HG02610 (cell line): ENCODE data around the gene CFAP77.

ENCODE experiments used
- ATAC-seq: cut with Tn5 transposase; IDR thresholded peaks from one replicate; pipeline ENCODE4 v1.9.1; 2021; ENCODE audit warnings: mild to moderate bottlenecking, moderate library complexity; ENCODE audit not compliant: unreplicated experiment

CFAP77 gene

DNA sequence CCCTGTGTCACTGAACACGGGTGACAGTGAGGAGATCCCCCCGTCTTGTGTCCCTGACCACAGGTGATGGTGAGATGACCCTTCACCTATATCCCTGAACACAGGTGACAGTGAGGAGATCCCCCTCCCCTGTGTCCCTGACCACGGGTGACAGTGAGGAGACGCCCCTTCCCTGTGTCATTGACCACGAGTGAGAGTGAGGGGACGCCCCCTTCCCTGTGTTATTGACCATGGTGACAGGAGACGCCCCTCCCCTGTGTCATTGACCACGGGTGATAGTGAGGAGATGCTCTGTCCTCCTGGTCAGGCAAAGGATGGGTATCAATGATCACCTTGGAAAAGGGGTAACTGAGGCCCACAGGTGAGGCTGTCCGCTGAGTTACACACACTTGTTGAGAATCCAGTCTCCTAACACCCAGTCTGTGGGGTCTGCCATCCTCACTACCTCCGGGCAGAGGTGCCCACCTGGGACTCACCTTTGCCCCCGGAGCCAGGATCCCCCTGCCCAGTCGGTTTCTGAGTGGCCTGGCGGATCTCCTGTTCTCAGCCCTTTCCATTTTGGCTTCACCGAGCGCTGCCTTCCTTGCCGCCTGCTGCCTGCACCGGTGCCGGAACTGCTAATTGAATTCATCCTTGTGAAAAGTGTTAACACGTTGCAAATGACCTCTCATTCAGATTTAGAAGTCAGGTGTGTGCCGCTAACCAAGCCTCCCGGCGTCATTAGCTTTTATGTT, 104.2 kb downstream of the CFAP77 start:
- ATAC-seq = no peak

DNA sequence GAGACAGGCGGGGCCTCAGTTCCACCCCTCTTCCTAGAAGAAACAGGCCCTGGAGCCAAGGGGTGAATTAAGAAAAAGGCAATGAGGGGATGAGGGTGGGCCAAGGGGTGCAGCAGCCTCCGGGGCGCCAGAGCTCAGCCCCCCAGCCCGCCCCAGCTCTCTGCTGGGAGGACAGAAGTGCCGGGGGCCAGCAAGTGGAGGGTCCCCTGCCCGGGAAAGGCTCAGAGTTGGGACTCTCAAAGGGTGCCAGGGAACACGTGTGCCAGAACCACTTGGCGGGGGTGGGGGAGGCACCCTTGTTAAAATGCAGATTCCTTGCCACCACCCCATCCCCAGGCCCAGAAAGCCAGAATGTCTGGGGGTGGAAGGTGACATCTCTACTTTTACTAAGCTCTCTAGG, 104.8 kb downstream of the CFAP77 start:
- no peak for ATAC-seq

DNA sequence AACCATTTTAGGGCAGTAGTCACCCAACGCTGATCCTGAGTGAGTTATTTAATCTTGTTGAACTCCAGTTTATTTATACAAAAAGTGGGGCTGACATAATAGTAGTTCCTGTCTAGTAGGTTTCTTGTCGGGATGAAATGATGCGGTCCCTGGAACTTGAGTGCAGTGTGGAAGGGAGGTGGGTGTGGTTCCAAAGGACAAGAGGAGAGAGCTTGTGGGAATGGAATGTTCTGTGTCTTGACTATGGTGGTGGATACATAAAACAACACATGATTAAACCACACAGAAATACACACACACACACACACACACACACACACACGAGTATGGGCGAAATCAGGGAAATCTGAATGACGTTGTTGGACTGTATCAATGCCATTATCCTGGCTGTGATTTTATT, 106.3 kb downstream of the CFAP77 start:
- ATAC-seq = no peak

DNA sequence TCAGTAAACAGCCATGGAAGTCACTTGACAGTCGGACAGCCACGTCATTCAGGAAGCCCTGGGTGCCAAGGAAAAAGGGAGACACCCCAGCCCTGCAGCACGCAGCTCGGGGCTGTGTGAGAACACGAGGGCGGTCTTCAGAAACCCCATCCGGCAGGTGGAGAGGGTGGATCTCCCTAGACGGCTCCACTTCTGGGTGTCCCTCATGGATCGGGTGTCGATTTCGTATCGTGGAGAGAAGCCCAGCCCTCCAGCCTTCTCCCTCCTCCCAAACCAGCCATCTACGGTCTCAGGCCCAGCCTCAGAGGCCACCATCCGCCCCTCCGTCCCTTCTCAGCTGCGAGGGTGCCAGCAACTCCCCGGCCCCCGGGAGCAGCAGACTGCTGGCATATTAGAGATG, 106.9 kb downstream of the CFAP77 start:
- ATAC-seq = no peak

DNA sequence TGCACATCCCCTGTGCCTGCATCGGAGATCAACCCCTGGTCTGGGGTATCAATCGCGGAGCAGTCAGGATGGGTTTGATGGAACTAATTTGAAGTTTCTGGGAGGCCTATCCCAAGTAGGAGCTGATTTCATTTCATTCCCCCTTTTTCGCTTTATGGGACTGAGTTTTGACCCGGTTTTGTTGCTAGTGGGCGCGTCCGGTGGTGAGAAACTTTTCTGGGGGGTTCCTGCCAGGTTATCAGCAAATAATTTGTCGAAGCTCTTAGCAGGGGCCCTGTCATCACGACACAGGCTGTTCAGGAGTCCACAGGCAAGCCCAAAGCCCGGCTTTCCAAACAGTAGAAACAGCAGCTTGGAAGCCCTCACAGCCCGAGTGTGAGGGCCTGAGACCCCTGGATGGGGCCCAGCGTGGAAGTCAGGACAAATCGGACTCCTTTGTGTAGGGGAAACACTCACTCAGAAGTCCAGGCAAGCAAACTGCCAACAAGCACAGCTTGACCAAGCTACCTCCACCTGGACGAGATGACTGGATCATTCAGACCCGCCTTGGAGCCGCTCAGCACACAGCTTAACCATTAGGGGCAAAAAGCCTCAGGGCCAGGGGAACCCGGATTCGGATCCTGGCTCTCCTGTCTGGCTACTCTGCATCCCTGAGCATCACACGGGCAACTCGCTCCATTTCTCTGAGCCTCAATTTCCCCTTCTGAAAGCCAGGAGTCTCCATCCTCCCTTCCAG, 108.0 kb downstream of the CFAP77 start:
- no peak for ATAC-seq

DNA sequence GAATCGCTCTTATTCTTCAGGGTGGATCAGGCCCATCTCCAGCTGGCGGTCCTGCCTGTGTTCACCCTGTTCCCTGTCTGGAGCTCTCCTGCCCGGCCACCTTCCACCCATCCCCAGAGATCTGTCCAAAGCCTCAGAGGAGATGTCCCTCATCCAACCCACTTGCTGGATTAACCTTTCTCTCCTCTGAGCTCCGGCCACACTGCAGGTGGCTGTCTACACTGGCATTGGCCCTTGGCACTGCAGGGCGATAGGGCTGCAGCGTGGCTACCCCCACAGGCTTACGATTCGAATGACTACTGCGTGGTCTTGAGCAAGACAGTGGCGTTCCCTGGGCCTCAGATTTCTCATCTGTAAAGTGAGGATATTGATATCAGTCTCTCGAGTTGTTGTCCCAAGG, 108.6 kb downstream of the CFAP77 start:
- no peak for ATAC-seq

DNA sequence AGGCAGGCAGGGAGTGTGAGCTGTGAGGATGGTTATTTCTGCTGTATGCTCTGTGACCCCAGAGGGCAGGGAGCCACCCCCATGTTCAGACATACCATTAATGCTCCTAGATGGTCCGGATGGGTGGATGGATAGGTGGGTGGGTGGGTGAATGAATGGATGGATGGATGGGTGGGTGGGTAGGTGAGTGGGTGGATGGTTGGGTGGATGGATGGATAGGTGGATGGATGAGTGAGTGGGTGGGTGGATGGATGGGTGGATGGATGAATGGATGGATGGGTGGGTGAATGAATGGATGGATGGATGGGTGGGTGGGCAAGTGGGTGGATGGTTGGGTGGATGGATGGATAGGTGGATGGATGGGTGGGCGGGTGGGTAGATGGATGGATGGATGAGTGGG, 109.0 kb downstream of the CFAP77 start:
- no peak for ATAC-seq

DNA sequence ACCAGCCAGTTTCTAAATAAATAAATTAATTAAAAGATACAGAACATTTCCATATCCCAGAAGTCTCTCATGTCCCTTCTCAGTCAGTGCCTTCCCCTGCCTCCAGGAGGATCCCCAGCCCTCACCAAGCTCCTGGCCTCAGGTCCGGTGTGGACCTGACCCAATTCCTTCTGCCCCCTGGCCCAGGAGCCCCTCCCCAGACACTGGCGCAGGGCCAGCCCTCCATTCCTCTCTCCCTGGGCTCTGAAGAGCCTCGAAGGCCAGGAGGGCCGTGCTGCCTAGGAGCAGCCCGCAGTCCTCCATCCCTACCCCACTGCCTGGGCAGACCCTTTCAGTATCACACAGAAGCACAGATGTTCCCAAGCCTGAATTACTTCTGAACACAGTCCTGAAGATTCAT, 110.6 kb downstream of the CFAP77 start:
- no peak for ATAC-seq

DNA sequence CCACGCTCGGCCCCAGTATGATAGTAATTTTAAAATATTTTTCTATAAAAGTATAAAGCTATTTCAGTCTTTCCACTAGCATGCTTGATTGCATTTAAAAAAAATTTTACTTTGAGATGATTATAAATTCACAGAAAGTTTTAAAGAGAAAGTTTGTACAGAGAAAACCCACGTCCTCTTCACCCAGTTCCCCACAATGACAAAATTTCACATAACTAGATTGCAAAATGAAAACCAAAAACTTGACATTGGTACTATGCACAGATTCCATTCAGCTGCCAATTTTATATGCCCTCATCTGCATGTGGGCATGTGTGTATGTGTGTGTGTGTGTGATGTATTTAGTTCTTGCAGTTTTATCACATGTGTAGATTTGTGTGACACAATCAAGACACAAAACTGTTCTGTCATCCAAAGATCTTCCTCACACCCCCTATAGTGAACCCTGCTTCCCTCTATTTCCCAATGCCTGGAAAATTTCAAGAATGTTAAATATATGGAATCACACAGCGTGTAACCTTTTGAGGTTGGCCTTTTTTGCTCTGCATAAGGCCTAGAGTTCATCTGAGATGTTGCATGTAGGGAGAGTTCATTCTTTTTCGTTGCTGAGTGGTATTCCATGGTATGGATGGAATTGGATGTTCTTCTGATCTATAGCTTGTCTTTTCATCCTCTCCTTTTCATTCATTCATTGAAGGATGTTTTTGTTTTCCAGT, 115.5 kb downstream of the CFAP77 start:
- no peak for ATAC-seq

DNA sequence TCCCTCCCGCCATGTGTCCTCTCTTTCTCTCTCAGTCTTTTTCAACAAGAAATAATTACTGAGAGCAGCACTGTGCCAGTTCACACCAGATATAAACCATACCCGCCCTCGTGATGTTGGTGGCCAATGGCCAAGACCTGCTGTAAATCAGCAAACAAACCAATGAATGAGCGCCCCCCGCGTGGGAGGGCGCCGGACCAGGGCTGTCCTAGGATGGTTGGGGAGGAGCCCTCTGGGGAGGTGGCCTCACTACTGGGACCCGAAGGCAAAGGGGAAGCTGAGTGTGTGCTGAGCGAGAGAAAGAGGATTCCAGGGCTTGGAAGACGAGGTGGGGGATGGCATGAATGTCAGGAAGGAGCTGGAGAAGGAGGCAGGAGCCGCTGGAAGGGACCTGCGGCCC, 121.2 kb downstream of the CFAP77 start:
- no peak for ATAC-seq

DNA sequence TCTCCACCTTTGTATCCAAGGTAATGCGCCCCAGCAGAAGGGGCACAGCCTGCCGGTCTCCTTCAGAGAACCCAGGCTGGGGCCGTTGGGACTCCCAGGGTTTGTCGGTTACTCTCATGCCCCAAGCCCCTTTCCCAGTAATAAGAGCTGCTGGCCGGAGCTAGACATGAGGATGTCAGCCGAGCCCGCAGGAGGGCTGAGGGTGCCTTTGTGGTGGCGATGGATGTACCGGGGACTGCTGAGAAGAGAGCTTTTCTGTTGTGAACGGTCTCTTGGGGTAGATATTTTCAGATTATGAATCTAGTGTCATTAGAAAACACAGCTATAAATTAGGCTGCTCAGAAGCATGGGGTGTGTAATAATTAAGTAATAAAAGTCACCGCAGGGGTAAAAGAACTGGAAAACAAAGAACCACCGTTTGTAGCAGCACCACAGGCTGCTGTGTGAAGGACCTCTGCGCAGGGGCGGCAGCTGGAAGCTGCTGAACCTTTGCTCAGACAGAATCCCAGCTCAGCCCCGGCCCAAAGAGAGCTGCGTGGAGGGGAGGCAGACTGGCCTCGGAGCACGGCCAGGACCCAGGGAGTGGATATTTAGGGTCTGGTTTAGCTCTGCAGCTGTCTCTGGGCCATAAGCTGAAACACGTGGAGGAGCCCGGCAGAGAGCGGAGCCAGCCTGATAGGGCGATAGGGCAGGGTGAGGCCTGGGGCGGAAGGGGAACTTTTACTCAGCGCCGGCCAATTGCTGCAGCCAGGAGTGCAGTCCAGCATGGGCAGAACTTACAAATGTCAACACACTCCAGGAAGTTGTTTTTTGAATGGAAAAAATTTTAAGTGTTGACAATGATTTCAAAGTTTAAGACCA, 121.9 kb downstream of the CFAP77 start:
- no peak for ATAC-seq

DNA sequence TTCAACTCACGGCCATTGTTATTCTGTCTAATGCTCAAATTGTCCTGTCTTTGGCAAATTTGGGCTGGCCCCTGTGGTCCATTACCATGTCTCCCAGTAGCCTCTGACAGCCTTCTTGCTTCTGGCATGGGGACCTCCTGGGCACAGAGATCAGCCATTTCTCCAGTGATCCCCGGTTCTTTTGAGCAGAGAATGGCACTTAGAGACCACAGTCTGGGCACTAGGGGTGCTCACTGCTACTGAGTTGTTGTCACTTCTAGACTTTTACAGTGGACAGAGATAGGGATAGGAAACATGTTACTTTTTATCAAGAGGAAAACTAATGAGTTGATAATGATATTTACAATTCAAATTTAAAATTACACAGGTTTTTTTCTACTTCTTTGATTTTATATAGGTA, 124.8 kb downstream of the CFAP77 start:
- no peak for ATAC-seq

DNA sequence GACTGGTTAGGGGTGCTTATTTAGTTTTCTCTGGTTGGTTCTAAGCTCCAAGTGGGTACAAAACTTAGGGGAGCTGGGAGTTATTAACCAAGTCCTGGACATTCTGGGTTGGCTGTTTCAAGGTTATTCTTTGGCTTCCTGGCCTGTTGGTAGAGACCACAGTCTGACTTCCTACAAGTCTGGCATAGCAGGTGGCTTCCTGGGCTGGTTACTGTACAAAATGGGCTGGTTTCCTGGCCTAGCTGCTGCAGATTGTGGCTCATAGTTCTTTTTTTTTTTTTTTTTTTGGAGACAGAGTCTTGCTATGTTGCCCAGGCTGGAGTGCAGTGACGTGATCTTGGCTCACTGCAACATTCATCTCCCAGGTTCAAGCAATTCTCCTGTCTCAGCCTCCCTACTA, 126.1 kb downstream of the CFAP77 start:
- no peak for ATAC-seq

DNA sequence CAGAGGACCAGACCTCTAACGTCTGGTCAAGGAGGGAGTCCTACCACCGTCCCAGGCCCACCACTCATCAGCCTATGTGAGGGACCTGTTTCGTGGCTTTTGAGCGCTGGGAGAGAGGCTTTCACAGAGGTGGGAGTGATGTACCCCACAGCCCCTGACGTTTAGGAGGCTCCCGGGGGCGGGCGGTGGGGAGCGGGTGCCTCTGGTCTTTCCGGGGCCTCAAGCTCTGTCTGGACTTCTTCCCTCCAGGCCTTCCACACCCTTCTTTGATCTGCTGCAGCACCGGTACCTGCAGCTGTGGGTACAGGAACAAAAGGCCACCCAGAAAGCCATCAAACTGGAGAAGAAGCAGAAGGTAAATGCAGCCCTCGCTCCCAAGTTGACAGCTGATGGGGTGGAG, 127.3 kb downstream of the CFAP77 start:
- ATAC-seq = no peak

DNA sequence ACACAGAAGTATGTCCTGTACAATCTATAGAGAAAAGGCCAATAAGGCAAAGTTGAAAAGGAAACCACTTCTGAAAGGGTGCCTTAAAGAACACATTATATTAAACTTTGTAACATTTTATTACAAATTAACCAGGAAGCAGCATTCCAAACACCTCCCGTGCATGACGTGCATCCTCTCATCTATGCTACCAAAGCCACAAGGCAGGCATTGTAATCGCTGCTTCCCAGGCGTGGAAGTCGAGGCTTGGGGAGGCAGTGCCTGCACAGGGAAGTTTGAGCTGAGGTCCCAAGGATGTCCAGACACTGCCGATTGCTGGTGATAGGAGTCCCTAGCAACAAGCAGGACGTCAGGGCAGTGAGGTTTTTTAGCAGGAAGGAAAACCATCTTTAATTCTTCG, 128.1 kb downstream of the CFAP77 start:
- ATAC-seq = no peak

DNA sequence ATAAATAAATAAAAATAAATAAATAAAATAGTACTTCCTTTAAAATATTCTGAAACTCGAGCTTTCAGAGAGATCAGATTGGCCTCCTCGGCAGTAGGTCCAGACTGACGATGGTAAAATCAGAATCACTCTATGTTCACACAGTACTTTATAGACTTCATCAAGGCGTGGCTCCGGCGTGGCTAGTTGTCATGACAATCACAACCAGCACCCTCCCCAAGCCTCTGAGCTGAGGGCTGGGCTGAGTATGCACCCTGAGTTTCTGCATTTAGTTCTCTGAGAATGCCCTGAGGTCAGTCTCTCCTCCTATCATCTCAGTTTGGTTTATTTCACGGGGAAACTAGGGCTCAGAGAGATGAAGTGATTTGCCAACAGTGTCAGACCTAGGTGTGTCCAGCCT, 129.1 kb downstream of the CFAP77 start:
- no peak for ATAC-seq

DNA sequence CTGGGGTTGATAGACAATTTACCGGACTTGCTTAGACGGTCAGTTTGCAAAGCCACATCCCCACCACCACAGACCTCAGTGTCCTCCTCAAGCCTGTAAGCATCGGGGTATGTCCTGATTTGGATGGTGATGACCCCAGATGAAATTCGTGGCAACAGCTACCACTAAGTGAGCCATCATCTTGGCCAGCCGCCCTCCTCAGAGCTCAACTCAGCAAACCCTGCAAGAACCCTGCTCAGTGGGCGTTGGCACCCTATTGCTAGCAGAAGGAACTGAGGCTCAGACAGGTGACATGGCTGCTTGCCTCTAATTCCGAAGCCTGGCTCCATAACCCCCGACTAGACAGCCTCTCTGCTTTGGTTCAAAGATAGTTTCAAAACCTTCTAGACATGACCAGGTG, 131.0 kb downstream of the CFAP77 start:
- no peak for ATAC-seq

DNA sequence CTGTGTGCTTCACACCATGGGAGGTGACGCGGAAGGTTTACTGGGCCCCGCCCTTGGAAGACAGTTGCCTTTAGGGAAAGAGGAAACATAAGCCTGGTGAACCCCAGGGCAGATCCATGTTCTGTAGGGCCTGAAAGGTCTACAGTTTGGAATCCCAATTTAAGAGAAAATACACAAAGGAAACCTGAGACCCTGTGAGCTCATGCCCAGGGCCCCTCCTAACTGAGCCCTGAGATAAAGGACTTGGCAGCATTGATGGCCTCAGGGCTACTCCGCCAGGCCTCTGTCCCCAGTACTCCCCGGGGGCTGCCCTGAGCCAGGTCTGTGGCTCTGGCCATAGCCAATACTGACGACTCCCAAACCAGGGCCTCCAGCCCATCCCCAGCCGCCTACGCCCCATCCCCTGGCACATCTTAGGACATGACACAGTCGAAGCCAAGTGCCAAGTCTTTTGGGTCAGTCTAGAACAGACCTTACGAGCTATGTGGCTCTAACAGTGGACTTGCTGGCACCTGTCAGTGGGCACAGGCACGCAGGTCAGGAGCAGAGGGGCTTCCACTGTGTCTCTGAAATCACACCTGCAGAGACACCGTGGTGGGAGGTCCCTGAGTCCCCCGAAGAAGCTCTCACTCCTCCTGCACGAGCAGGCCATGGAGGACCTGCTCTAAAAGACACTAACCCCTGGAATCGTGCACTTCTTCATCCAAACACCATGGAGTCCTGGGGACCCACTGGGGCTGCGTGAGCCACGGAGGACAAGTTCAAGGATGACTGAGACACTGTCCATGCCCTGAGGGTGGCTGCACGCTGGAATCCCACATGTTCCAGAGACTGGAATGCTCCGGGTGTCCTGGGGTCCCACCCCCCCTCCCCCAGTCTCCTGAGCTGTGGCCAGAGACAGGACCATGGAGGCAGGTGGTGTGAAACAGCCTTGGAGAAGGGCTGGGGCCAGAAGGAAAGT, 132.1 kb downstream of the CFAP77 start:
- ATAC-seq = no peak

DNA sequence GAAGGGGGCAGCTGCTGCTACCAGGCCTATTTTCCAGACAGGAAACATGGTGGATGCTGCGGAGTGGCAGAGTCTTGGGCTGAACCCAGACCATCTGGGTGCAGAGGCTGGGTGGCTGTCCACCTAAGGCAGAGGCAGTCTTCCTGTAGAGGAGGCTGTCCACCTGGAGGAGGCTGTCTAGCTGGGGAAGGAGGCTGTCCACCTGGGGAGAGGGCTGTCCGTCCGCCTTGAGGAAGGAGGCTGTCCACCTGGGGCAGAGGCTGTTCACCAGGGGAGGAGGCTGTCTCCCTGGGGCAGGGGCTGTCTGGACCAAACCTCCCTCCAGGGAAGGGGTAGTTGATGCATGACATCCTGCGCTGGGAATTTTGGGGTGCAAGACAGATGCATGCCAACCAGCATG, 133.2 kb downstream of the CFAP77 start:
- no peak for ATAC-seq

DNA sequence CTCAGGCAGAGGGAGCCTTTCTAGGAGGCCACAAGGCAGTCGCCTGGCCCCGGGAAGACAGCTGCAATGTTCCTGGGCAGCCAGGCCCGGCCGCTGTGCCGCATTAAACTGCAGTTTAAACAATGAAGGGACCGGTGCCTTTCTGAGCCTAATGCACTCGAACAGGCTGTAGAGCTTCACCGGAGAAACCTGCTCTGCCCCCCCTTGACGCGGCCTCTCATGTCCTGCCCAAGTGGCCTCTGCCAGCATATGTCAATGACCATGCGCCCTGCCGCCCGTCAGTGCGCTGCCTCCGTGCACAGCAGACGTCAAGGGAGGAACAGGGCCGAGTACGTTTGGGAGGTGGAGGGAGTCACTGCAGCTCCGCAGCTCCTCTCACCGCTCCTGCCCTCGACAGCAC, 133.9 kb downstream of the CFAP77 start:
- ATAC-seq = no peak
